ENCODE results near the gene TSPAN2. TPM values are rescaled to one million over a fixed set of nuclear protein-coding genes. Genes with fewer than 3 reads are reported as not detected.

Gene TSPAN2
- total RNA-seq: 1 to 10 TPM; 3.0 to 6.6 (median 4.6) TPM

DNA sequence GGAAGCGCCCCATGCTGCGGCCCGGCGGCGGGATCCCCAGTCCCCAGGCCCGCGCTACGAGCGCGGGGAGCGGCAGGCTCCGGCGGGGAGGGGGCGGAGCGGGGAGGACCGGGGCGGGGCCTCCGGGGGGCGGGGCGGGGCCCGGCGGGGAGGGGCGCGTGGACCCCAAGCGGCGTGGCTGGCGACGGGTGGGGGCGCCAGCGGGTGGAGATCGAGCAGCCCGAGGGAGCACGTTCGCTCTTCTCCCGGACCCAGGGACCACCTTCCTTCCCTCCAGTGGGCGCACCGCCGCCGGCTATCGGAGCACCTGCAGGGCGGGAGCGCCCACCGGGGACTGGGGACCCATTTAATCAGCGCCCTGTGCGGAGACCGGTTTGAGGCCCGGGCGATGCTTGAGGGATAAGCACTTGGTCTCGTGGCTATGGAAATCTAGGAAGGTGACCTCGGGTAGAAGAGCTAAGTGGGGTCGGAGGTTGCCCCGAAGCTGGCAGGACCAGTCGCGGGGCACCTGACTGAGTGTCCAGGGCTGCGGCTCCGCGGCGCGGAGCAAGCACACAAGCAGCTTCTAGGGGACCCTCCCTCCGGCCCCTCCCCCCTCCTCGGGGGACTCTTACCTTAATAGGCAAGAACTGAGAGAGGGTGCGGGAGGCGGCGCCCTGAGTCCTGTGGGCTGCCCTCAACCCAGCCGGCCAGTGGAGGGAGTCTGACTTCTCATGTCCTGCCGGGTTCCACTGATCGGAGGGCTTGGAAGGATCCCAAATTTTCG, at the start of gene TSPAN2:
Gene TSPAN2 (minus strand): TSS at position 84 of the 766 bp plus-strand sequence. CDS start 71 bp downstream, at position 13.
- peak within 1 kb of the TSS; percentile 35 to 77 (median 37) for H3K4me3 ChIP-seq (replicated peaks in 1 of 3)
- H3K27ac ChIP-seq: peak within 1 kb of the TSS in 1 of 3 donors; percentile 36
- TF ChIP-seq POLR2A (IDR thresholded peaks at IDR 0.05) (peak in 1 of 2 donors; percentile 44), CTCF (IDR thresholded peaks at IDR 0.05) (peak in 3 of 6 experiments; percentile 20 to 37 (median 37))
- DNase-seq: peak; percentile 80 to 85
- H3K27me3 ChIP-seq: no peaks in the 10 kb centered on the region
- no peaks in the 10 kb centered on the region for H3K9me3 ChIP-seq
- intact Hi-C loops (cut with DNase I): no loop called here
- 0 to 7% methylated on average over 18 to 20 of the region's 68 CpGs for WGBS, 2 donors
- peaks cover 6 to 8% of the 10 kb centered on the region in 2 donors for H3K4me1 ChIP-seq
- no peaks in the 10 kb centered on the region for H3K36me3 ChIP-seq

DNA sequence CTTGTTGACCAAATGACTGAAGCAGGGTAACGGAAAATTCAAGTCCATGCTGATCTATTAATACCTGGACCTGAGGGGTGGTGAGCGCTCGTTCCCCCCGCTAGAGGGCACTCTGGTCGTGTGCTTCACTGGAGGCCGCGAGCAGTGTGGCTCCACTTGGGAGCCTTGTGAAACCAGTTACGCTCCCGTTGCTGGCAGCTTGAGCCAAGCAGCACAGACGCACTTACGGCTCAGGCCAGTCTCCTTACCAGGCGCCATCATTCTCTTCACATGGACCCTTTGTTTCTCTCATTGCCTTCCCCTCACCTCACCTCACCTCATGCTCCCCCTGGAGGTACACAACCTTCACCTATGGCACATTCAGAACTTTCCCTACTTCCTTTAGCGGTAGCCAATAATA, 49.7 kb upstream of the TSPAN2 start:
- TF ChIP-seq POLR2A (IDR thresholded peaks at IDR 0.05) (no peak), CTCF (IDR thresholded peaks at IDR 0.05) (peak; percentile 63 to 94 (median 84))
- H3K4me3 ChIP-seq (replicated peaks in 1 of 3): no peak overlapping the region
- WGBS, 2 donors: 6 to 7% methylated on average over 10 to 13 of the region's 13 CpGs
- intact Hi-C loops (cut with DNase I): loop anchor here (2.0 to 10.0 kb wide), 3 partner anchors 326 to 626 kb away; partner anchors contain the start of gene CASQ2
- no peaks in the 10 kb centered on the region for H3K27me3 ChIP-seq
- DNase-seq: peak; percentile 92 to 93
- no peak overlapping the region for H3K27ac ChIP-seq
- H3K9me3 ChIP-seq: no peaks in the 10 kb centered on the region
- H3K36me3 ChIP-seq: no peaks in the 10 kb centered on the region
- peaks cover 0 to 4% of the 10 kb centered on the region in 2 donors for H3K4me1 ChIP-seq

- no peak for DNase-seq
- Histone ChIP-seq H3K4me1 (peaks cover 0 to 4% of the 10 kb centered on the region in 2 donors), H3K36me3 (no peaks in the 10 kb centered on the region), H3K27me3 (no peaks in the 10 kb centered on the region), H3K4me3 (replicated peaks in 1 of 3) (no peak overlapping the region), H3K9me3 (no peaks in the 10 kb centered on the region), H3K27ac (no peak overlapping the region)
- 80 to 84% methylated on average over 6 of the region's 6 CpGs for WGBS, 2 donors
- TF ChIP-seq POLR2A (IDR thresholded peaks at IDR 0.05) (no peak), CTCF (IDR thresholded peaks at IDR 0.05) (no peak)
- intact Hi-C loops (cut with DNase I): loop anchor here (2.0 to 10.0 kb wide), 3 partner anchors 327 to 627 kb away; partner anchors contain the start of gene CASQ2
Measured at GRCh38 chr1:115138271-115138670, 49.0 kb upstream of the TSPAN2 start.

DNA sequence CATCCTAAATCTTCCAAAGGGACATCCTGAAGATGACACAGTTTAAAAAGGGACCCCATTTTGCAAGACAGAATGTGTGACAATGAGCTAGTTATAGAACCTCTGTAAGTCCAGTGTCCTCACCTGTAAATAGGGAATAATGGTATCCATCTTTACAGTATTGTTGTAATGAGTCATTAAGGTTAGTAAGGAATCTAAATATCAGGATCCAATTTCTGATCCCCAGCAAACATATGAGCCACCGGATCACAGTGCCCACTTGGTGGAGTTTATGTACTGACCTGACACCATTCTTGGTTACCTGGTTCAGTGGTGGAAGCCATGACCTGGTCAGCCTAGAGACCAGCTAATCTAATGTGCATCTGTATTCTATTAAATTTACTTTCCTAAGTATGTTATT, 47.9 kb upstream of the TSPAN2 start:
- DNase-seq: no peak
- no peak overlapping the region for H3K4me3 ChIP-seq (replicated peaks in 1 of 3)
- H3K27ac ChIP-seq: no peak overlapping the region
- no peaks in the 10 kb centered on the region for H3K27me3 ChIP-seq
- H3K36me3 ChIP-seq: no peaks in the 10 kb centered on the region
- H3K4me1 ChIP-seq: peaks cover 0 to 4% of the 10 kb centered on the region in 2 donors
- TF ChIP-seq CTCF (IDR thresholded peaks at IDR 0.05) (no peak), POLR2A (IDR thresholded peaks at IDR 0.05) (no peak)
- no peaks in the 10 kb centered on the region for H3K9me3 ChIP-seq
- 90 to 92% methylated on average over 1 of the region's 1 CpG for WGBS, 2 donors
- intact Hi-C loops (cut with DNase I): loop anchor here (10.0 kb wide), 2 partner anchors 328 to 628 kb away; partner anchors contain the start of gene CASQ2

DNA sequence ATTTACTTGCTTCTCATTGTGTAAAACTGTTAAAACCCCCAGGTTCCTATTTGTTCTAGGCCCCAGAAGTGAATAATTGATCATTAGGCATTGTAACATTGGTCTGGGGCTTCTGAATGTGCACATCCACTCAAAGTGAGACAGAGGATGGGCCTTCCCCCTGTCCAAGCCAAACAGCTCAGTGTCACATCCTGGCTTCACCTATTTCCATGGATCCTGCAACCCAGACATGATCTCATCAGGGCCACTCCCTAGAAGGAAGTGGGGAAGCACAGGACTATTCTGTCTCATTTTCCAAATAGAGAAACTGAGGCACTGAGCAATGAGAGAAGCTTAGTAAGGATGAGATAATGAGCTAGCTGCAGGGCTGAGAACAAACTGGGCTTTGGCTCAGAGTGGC, 47.4 kb upstream of the TSPAN2 start:
- peaks cover 0 to 4% of the 10 kb centered on the region in 2 donors for H3K4me1 ChIP-seq
- no peaks in the 10 kb centered on the region for H3K36me3 ChIP-seq
- TF ChIP-seq CTCF (IDR thresholded peaks at IDR 0.05): no peak
- no peak for TF ChIP-seq POLR2A (IDR thresholded peaks at IDR 0.05)
- DNase-seq: no peak
- no peak overlapping the region for H3K4me3 ChIP-seq (replicated peaks in 1 of 3)
- no peak overlapping the region for H3K27ac ChIP-seq
- H3K9me3 ChIP-seq: no peaks in the 10 kb centered on the region
- intact Hi-C loops (cut with DNase I): loop anchor here (10.0 kb wide), 2 partner anchors 328 to 628 kb away; partner anchors contain the start of gene CASQ2
- H3K27me3 ChIP-seq: no peaks in the 10 kb centered on the region
